Measurements from ENCODE around the gene ADAM23. TPM values are rescaled to one million over a fixed set of nuclear protein-coding genes. Genes with fewer than 3 reads are reported as not detected.

ADAM23 gene
- total and polyA plus RNA-seq, 9 donors: 0.83 to 18.8 (median 4.1) TPM

DNA sequence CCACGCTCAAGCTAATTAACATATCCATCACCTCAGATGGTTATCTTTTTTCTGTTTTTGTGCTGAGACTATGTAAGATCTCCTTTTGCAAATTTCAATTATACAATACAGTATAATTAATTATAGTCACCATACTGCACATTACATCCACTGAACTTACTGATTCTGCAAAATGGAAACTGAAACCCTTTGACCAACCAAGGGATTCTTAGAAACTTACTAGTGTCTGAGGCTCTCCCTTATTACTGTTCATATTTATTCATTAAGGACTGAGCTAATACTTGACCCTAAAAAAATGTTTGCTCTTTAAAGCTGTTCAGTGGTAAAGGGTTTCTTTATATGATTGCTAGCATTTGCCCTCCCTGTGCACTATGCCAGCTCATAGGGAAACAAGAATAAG lies 50.7 kb downstream of the ADAM23 start:
- H3K4me3 ChIP-seq: no peak overlapping the region
- H3K4me1 ChIP-seq (ENCODE audit: insufficient read depth): no peaks in the 10 kb centered on the region
- H3K27me3 ChIP-seq: no peaks in the 10 kb centered on the region
- DNase-seq: no peak
- no peak overlapping the region for H3K27ac ChIP-seq
- intact Hi-C loops (cut with DNase I): no loop called here
- 88 to 94% (median 89%) methylated on average over 1 of the region's 1 CpG for WGBS, 3 donors
- no peaks in the 10 kb centered on the region for H3K36me3 ChIP-seq
- TF ChIP-seq, protein P1, sequence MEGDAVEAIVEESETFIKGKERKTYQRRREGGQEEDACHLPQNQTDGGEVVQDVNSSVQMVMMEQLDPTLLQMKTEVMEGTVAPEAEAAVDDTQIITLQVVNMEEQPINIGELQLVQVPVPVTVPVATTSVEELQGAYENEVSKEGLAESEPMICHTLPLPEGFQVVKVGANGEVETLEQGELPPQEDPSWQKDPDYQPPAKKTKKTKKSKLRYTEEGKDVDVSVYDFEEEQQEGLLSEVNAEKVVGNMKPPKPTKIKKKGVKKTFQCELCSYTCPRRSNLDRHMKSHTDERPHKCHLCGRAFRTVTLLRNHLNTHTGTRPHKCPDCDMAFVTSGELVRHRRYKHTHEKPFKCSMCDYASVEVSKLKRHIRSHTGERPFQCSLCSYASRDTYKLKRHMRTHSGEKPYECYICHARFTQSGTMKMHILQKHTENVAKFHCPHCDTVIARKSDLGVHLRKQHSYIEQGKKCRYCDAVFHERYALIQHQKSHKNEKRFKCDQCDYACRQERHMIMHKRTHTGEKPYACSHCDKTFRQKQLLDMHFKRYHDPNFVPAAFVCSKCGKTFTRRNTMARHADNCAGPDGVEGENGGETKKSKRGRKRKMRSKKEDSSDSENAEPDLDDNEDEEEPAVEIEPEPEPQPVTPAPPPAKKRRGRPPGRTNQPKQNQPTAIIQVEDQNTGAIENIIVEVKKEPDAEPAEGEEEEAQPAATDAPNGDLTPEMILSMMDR (IDR thresholded peaks at IDR 0.05): no peak
- TF ChIP-seq POLR2A (IDR thresholded peaks at IDR 0.05) (no peak), EP300 (IDR thresholded peaks at IDR 0.05) (no peak)
- H3K9me3 ChIP-seq: no peaks in the 10 kb centered on the region

DNA sequence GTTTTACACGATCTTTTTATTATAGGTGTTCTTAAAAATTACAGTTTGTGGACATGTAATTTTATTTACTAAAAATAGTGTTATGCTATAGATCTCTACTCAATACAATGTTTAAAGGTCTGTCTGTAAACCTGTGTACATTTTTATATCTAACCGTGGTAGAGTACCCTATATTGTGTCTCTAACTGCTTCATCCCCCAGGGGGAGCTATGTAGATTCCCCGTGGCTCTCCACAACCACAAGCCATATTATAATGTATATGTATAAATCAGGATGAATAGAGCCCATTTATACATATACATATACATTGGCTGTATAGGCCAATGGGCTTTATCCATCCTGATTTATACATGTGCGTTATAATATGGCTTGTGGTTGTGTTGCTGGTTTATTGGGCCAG lies 59.4 kb downstream of the ADAM23 start:
- no peak overlapping the region for H3K27ac ChIP-seq
- DNase-seq: no peak
- no peaks in the 10 kb centered on the region for H3K27me3 ChIP-seq
- intact Hi-C loops (cut with DNase I): no loop called here
- TF ChIP-seq POLR2A (IDR thresholded peaks at IDR 0.05) (no peak), EP300 (IDR thresholded peaks at IDR 0.05) (no peak)
- TF ChIP-seq, protein P1 (IDR thresholded peaks at IDR 0.05): no peak
- no peaks in the 10 kb centered on the region for H3K4me1 ChIP-seq (ENCODE audit: insufficient read depth)
- 72 to 89% (median 87%) methylated on average over 4 of the region's 4 CpGs for WGBS, 3 donors
- H3K36me3 ChIP-seq: no peaks in the 10 kb centered on the region
- no peak overlapping the region for H3K4me3 ChIP-seq
- H3K9me3 ChIP-seq: no peaks in the 10 kb centered on the region

DNA sequence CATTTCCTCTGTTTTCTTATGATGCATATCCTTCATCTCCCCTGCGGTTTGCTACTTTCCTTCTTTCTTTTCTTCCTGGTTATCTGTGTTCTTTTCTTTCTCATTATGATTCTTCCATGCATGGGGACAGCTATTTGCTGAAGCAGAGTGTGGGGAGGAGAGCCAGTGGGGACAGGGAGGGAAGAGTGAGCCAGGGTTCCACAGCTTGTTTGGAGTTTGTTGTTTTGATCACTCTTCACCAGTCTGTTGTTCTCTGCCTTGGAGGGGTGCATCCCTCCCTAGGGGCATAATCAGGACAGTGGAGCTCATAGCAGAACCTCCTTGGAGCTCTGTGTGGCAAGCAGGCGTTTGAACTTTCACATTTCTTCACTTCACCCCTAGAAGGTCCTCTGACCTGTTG lies 68.0 kb downstream of the ADAM23 start:
- Histone ChIP-seq H3K9me3 (no peaks in the 10 kb centered on the region), H3K4me1 (ENCODE audit: insufficient read depth) (no peaks in the 10 kb centered on the region), H3K36me3 (no peaks in the 10 kb centered on the region), H3K27ac (no peak overlapping the region), H3K27me3 (no peaks in the 10 kb centered on the region), H3K4me3 (no peak overlapping the region)
- intact Hi-C loops (cut with DNase I): no loop called here
- WGBS, 3 donors: 46 to 68% (median 47%) methylated on average over 2 of the region's 2 CpGs
- no peak for TF ChIP-seq POLR2A (IDR thresholded peaks at IDR 0.05)
- TF ChIP-seq, protein P1 (IDR thresholded peaks at IDR 0.05): no peak
- no peak for TF ChIP-seq EP300 (IDR thresholded peaks at IDR 0.05)
- DNase-seq: no peak

DNA sequence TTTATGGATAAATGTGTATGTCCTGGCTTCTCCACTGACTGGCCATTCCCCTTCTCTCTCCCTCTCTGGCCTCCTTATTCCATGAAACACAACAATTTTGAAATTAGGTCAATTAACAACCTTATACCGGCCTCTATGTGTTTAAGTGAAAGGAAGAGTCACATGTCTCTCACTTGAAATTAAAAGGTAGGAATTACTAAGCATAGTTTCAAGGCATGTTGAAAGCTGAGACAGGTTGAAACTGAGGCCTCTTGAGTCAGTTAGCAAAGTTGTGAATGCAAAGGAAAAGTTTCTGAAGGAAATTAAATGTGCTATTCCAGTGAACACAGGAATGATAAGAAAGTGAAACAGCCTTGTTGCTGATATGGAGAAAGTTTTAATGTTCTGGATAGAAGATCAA lies 69.7 kb downstream of the ADAM23 start:
- H3K27me3 ChIP-seq: no peaks in the 10 kb centered on the region
- intact Hi-C loops (cut with DNase I): no loop called here

More for the DNA sequence above, 69.7 kb downstream of the ADAM23 start:
- no peak overlapping the region for H3K4me3 ChIP-seq
- no peaks in the 10 kb centered on the region for H3K4me1 ChIP-seq (ENCODE audit: insufficient read depth)
- DNase-seq: no peak
- WGBS, 3 donors: 64 to 79% (median 70%) methylated on average over 1 of the region's 1 CpG
- H3K27ac ChIP-seq: no peak overlapping the region
- TF ChIP-seq, protein P1 (IDR thresholded peaks at IDR 0.05): no peak
- no peak for TF ChIP-seq POLR2A (IDR thresholded peaks at IDR 0.05)
- TF ChIP-seq EP300 (IDR thresholded peaks at IDR 0.05): no peak
- no peaks in the 10 kb centered on the region for H3K9me3 ChIP-seq
- H3K36me3 ChIP-seq: no peaks in the 10 kb centered on the region

All from ovary (tissue), 9 donors.